Peyer's patch (tissue), 4 donors: ENCODE measurements around the gene LAMC3. TPM values are rescaled to one million over a fixed set of nuclear protein-coding genes. Genes with fewer than 3 reads are reported as not detected.

ENCODE experiments used
- DNase-seq, 3 donors: peaks; one replicate each; pipeline ENCODE4 v3.0.0-alpha.2; 2017 to 2019
- H3K27ac ChIP-seq, 4 donors: fragments of 200-600 bp; sonication (generic); one replicate each; pipeline ENCODE4 v1.5.1; 2016 to 2019
- H3K27me3 ChIP-seq, 2 donors: fragments of 200-600 bp; sonication (generic); one replicate each; pipeline ENCODE4 v1.5.1; 2019
- H3K36me3 ChIP-seq, 3 donors: fragments of 200-600 bp; sonication (generic); one replicate each; pipeline ENCODE4 v1.5.1; 2016 to 2019
- H3K4me1 ChIP-seq, 4 donors: fragments of 200-600 bp; sonication (generic); one replicate each; pipeline ENCODE4 v1.5.1; 2016 to 2019
- H3K4me3 ChIP-seq, 4 donors: fragments of 200-600 bp; sonication (generic); 1 replicate in 3 of 4; 2 replicates in 1 of 4; pipeline ENCODE4 v1.5.1; 2016 to 2019; ENCODE audit warnings: mild to moderate bottlenecking in 1 of 4
- H3K9me3 ChIP-seq, 4 donors: fragments of 200-600 bp; sonication (generic); one replicate each; pipeline ENCODE4 v1.5.1; 2016 to 2019; ENCODE audit warnings: mild to moderate bottlenecking in 1 of 4
- POLR2A ChIP-seq, 2 donors: fragments of 450-650 bp; IDR thresholded peaks; one replicate each; pipeline ENCODE4 v1.5.1; 2017; ENCODE audit warnings: antibody characterized with exemption in 2 of 2, mild to moderate bottlenecking in 2 of 2, moderate library complexity in 2 of 2
- total RNA-seq, 4 donors: library from RNA; depleted of rRNA; stranded (reverse); fragments of >200 nt; gene quantifications; one replicate each; pipeline ENCODE4 v1.1.0, GENCODE V29; 2016
- TF ChIP-seq, protein P1 (sequence below), 6 experiments: fragments of 450-650 bp in 4 of 6; fragments of 200-600 bp in 2 of 6; sonication (generic) in 1 of 6; IDR thresholded peaks; one replicate each; pipeline ENCODE4 v1.5.1; 2017 to 2019; ENCODE audit warnings: antibody characterized with exemption in 6 of 6, mild to moderate bottlenecking in 3 of 6, moderate library complexity in 1 of 6

LAMC3 gene
- total RNA-seq, 4 donors from 2014 or later, result 1.6 to 4.1 (median 3.9) TPM; not detected in 1

DNA sequence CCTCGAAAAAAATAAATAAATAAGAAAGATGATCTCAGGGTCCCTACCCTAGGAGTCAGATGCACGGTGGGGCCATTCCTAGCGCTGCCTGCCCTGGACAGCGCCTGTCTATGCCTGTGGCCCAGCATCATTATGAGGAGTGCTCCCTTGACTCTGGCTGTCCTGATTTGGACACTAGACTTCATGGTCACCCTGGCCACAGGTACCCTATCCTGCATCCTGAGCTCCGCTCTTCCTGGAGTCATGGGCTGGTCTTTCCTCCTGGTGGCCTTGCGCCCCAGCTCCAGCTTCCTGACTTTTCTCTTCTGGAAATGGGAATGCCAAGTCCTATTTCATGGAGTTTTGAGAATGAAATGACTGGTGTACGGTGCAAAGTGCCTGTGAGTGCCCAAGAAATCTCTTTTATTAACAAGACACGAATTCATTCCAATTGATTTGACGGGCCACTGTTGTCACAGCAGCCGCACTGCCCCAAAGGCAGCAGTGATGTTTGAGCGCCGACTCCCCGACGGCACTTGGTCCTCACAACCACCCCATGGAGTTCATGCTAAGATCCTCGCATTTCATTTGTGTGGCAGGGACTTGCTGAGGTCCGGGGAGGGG lies 86.8 kb downstream of the LAMC3 start:
- H3K4me1 ChIP-seq, result peaks cover 0 to 13% (median 5%) of the 10 kb centered on the region in 4 donors
- peak overlapping the region in 3 of 4 donors; percentile 20 to 62 (median 52) for H3K4me3 ChIP-seq
- H3K36me3 ChIP-seq, result no peaks in the 10 kb centered on the region
- H3K27me3 ChIP-seq, result peaks cover 0 to 21% of the 10 kb centered on the region in 2 donors
- H3K27ac ChIP-seq, result no peak overlapping the region
- no peaks in the 10 kb centered on the region for H3K9me3 ChIP-seq
- DNase-seq, result no peak
- TF ChIP-seq POLR2A (IDR thresholded peaks at IDR 0.05), result no peak
- TF ChIP-seq, protein P1, sequence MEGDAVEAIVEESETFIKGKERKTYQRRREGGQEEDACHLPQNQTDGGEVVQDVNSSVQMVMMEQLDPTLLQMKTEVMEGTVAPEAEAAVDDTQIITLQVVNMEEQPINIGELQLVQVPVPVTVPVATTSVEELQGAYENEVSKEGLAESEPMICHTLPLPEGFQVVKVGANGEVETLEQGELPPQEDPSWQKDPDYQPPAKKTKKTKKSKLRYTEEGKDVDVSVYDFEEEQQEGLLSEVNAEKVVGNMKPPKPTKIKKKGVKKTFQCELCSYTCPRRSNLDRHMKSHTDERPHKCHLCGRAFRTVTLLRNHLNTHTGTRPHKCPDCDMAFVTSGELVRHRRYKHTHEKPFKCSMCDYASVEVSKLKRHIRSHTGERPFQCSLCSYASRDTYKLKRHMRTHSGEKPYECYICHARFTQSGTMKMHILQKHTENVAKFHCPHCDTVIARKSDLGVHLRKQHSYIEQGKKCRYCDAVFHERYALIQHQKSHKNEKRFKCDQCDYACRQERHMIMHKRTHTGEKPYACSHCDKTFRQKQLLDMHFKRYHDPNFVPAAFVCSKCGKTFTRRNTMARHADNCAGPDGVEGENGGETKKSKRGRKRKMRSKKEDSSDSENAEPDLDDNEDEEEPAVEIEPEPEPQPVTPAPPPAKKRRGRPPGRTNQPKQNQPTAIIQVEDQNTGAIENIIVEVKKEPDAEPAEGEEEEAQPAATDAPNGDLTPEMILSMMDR (IDR thresholded peaks at IDR 0.05), result no peak

DNA sequence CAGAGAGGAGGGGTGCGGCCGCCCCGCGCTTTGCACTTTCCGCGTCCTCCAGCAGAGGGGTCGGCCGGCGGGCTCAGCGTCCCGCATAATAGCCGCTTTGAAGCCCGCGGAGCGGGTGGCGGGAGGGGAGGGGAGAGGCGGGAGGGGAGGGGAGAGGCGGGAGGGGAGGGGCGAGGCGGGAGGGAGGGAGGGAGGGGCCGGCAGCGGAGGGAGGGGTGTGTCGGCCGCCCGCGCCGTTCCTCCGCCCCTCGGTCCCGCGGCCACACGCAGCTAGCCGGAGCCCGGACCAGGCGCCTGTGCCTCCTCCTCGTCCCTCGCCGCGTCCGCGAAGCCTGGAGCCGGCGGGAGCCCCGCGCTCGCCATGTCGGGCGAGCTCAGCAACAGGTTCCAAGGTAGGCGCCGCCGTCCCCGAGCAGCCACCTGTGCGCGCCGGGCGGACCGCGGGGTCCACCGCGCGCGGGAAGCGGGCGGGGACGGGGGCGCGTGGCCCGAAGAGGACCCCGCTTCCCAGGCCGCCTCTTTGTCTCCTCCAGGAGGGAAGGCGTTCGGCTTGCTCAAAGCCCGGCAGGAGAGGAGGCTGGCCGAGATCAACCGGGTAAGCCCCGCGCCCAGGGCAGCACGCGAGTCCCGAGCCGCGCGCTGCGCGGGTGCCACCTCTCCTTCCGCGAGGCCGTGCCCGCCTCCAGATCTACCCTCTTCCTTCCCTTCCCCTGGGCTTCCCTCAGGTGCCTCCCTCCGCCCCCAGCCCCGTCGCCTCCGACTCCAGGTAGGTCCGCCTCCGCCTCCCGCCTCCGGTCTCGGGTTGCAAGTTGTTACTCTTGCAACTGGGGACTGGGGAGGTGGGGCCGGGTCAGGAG lies 87.5 kb downstream of the LAMC3 start, which contains the start of gene AIF1L:
AIF1L (plus strand) TSS at position 263 of the 857 bp plus-strand sequence; CDS start at position 362, 99 bp downstream.
- no peaks in the 10 kb centered on the region for H3K36me3 ChIP-seq
- peak within 1 kb of the TSS; percentile 20 to 62 (median 44) for H3K4me3 ChIP-seq
- peaks cover 0 to 13% (median 5%) of the 10 kb centered on the region in 4 donors for H3K4me1 ChIP-seq
- no peak for DNase-seq
- no peak within 1 kb of the TSS for H3K27ac ChIP-seq
- H3K9me3 ChIP-seq, result no peaks in the 10 kb centered on the region
- peaks cover 0 to 21% of the 10 kb centered on the region in 2 donors for H3K27me3 ChIP-seq
- TF ChIP-seq POLR2A (IDR thresholded peaks at IDR 0.05), result no peak
- TF ChIP-seq, protein P1 (IDR thresholded peaks at IDR 0.05), result no peak

DNA sequence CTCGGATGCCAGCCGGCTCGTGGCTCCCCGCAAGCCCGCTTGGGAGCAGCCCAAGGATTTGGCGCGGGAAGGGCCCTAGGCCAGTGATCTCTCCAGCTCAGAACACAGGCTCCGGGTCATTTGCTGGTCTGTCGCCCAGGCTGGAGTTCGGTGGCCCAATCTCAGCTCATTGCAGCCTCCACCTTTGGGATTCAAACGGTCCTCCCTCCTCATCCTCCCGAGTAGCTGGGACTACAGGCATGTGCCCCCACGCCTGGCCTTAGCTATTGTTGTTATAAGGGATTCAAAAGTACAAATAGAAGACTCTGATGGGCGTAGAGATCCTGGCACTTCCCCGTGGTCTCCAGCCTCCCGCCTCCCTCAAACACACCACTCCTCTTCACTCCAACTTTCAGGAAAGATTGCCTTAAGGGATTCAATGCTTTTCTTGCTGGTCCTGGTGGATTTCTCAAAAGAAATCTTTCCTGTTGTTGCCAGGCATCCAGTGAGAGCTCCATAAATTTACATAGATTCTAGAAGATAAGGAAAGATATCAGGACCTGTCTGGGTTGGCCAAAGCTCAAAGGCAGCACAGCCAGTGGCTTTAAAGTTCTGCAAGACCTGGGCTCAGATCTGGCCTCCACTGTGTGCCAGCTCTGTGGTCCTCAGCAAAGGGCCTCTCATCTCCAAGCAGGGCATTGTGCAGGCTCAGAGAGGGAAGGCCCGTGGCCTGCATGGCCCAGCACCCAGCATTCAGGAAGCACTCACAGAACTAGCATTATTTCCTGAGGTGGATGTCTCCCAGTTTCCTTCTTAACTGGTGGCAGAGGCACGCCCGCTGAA lies 88.4 kb downstream of the LAMC3 start:
- no peaks in the 10 kb centered on the region for H3K36me3 ChIP-seq
- H3K27ac ChIP-seq, result no peak overlapping the region
- H3K27me3 ChIP-seq, result peaks cover 0 to 21% of the 10 kb centered on the region in 2 donors
- no peak for DNase-seq
- H3K4me1 ChIP-seq, result peaks cover 0 to 13% (median 5%) of the 10 kb centered on the region in 4 donors
- peak overlapping the region in 2 of 4 donors; percentile 52 to 62 for H3K4me3 ChIP-seq
- TF ChIP-seq POLR2A (IDR thresholded peaks at IDR 0.05), result no peak
- TF ChIP-seq, protein P1 (IDR thresholded peaks at IDR 0.05), result no peak
- H3K9me3 ChIP-seq, result no peaks in the 10 kb centered on the region

DNA sequence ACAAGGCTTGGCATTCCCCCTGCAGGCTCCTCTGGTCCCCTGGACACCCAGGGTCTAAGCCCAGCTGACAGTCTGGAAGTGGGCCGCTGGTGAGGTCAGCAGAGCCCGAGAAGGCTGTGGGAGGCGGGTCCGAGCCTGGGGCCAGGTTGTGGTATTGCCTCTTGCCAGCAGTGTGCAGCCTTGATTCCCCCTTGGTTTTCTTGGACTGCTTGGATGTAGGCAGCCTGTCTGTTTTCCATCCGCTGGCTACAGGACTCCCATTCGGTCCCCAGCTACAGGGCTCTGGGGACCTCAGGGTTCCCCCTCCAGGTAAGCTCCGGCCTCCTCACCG lies 88.9 kb downstream of the LAMC3 start:
- no peak overlapping the region for H3K4me3 ChIP-seq
- H3K27me3 ChIP-seq, result peaks cover 0 to 21% of the 10 kb centered on the region in 2 donors
- H3K27ac ChIP-seq, result no peak overlapping the region
- H3K9me3 ChIP-seq, result no peaks in the 10 kb centered on the region
- peaks cover 0 to 13% (median 5%) of the 10 kb centered on the region in 4 donors for H3K4me1 ChIP-seq
- no peaks in the 10 kb centered on the region for H3K36me3 ChIP-seq
- no peak for DNase-seq
- TF ChIP-seq, protein P1 (IDR thresholded peaks at IDR 0.05), result no peak
- no peak for TF ChIP-seq POLR2A (IDR thresholded peaks at IDR 0.05)

DNA sequence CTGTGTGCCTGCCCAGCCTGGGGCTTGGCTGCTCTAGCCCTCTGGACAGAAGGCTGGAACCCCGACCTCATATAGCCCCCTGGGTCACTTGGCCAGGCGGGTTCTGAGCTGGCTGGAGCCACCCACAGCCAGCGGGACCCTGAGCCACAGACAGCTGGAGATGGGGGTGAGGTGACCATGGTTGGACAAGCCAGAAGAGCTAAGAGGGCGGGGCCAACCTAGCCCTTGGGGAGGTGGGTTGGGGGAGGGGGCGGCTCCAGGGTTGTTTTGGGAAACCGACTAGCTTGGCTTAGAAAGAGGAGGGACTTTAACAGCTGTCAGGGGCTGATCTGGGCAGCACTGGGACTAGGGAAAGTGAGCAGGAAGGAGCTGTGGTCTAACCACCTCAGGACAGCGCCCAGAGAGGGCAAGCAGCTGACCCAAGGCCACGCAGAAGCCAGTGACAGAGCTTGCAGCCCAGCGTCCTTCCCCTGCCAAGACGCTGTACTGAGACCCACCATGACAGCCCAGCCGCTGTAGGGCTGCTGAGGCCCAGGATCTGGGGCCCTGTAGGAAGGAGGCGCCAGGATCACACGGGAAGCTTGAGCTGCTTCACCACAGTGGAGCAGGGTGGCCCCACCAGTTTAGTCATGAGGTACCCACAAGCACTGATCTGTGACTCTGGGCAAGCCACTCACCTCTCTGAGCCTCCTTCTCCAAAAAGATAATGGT lies 89.6 kb downstream of the LAMC3 start:
- Histone ChIP-seq H3K27ac (no peak overlapping the region), H3K27me3 (peaks cover 0 to 21% of the 10 kb centered on the region in 2 donors), H3K36me3 (no peaks in the 10 kb centered on the region), H3K9me3 (no peaks in the 10 kb centered on the region), H3K4me3 (no peak overlapping the region), H3K4me1 (peaks cover 0 to 13% (median 5%) of the 10 kb centered on the region in 4 donors)
- DNase-seq, result no peak
- TF ChIP-seq POLR2A (IDR thresholded peaks at IDR 0.05), result no peak
- TF ChIP-seq, protein P1 (IDR thresholded peaks at IDR 0.05), result no peak
